Measurements from ENCODE around the gene MECR.

The MECR gene

DNA sequence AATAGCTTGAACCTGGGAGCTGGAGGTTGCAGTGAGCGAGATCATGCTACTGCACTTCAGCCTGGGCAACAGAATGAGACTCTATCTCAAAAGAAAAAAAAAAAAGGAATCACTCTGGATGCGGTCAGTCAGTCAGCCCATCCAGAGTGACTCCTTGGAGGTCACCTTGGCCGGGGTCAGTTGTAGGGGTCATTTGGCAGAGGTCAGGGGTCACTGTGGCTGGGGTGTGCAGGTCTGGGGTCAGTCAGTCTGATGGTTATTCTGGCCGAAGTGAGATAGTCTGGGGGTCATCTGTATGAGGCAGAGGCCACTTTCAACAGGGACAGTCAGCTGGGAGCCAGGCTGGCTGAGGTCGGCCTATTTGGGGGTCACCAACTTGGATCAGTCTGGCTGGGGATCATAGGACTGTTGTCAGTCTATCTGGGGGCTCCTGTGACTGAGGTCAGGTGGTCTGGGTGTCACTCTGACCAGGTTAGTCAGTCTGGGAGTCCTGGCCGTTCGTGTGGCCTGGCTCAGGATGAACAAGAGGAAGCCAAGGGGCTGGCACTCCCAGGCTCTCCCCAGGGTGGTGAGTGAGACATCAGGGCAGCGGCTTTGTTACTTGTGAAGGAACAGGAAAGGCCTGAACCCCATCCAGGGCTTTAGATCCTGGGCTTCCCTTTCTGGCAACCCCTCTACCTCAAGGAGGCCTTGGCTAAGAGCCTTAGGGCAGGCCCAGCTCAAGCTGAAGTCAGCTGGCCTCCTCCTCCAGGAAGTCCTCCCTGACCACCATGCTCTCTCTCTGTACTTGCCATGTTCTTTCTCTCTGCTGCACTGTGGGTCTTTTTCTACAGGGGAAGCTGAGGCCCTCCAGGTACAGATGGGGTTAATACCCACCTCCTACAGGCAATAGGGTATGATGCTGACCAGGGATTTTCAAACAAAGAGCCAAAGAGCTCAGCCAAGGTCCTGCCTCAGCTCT, 20.7 kb upstream of the MECR start:
- Histone ChIP-seq H2AFZ (ENCODE audit: low read length) (no peak overlapping the region), H3K36me3 (replicated peaks; ENCODE audit: insufficient read depth, low read length) (no peaks in the 10 kb centered on the region), H3K9me2 (replicated peaks; ENCODE audit: insufficient read depth, low read length) (no peaks in the 10 kb centered on the region), H3K4me3 (ENCODE audit: low read length) (no peak overlapping the region), H3K9ac (ENCODE audit: low read length) (no peak overlapping the region), H3K9me3 (replicated peaks; ENCODE audit: insufficient read depth, low read length) (no peaks in the 10 kb centered on the region), H3K27me3 (replicated peaks; ENCODE audit: insufficient read depth, low read length) (peaks cover 83% of the 10 kb centered on the region), H3K4me1 (ENCODE audit: low read length) (no peaks in the 10 kb centered on the region), H4K20me1 (ENCODE audit: insufficient read depth, low read length) (no peaks in the 10 kb centered on the region), H3K27ac (ENCODE audit: low read length) (no peak overlapping the region), H3F3A (ENCODE audit: insufficient read depth, low read length) (no peaks in the 10 kb centered on the region), H3K4me2 (ENCODE audit: low read depth, low read length) (no peak overlapping the region), H3K79me2 (ENCODE audit: low read length) (no peaks in the 10 kb centered on the region)
- TF ChIP-seq, protein P1, sequence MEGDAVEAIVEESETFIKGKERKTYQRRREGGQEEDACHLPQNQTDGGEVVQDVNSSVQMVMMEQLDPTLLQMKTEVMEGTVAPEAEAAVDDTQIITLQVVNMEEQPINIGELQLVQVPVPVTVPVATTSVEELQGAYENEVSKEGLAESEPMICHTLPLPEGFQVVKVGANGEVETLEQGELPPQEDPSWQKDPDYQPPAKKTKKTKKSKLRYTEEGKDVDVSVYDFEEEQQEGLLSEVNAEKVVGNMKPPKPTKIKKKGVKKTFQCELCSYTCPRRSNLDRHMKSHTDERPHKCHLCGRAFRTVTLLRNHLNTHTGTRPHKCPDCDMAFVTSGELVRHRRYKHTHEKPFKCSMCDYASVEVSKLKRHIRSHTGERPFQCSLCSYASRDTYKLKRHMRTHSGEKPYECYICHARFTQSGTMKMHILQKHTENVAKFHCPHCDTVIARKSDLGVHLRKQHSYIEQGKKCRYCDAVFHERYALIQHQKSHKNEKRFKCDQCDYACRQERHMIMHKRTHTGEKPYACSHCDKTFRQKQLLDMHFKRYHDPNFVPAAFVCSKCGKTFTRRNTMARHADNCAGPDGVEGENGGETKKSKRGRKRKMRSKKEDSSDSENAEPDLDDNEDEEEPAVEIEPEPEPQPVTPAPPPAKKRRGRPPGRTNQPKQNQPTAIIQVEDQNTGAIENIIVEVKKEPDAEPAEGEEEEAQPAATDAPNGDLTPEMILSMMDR (IDR thresholded peaks at IDR 0.05; ENCODE audit: low read length): no peak
- TF ChIP-seq EZH2phosphoT487 (IDR thresholded peaks at IDR 0.05; ENCODE audit: low read length) (no peak), EZH2 (optimal IDR thresholded peaks at IDR 0.05; ENCODE audit: low read depth, low read length) (no peak)
- DNase-seq: no peak

DNA sequence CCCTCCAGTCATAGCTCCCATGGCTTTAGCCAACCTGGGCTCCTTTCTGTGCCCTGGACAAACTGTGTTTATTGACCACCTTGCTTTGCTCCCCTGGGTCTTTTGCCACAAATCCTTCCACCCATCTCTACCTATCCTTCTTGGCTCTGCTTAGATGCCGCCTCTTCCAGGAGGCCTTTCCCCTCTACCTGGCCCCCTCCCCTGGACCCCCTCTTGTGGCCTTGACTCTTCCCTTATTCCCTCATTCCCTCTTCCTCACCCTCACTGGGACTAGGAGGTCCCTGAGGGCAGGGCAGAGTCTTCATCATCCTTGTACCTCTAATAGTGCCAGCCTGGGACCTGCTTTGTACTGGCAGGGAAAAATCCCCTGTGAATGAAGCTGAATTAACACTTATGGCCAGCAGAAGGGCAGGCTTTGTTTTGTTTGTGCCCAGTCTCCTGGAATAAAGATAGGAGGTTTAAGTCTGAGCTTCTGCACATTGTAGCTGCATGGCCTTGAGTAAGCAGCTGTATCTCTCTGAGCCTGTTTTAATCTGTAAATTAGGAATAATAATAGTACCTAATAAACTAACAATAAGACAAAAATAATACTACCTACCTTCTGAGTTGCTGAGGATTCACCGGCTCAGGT, 19.3 kb upstream of the MECR start:
- no peaks in the 10 kb centered on the region for H3K36me3 ChIP-seq (replicated peaks; ENCODE audit: insufficient read depth, low read length)
- no peak overlapping the region for H3K27ac ChIP-seq (ENCODE audit: low read length)
- H3K9ac ChIP-seq (ENCODE audit: low read length): no peak overlapping the region
- H3K27me3 ChIP-seq (replicated peaks; ENCODE audit: insufficient read depth, low read length): peaks cover 83% of the 10 kb centered on the region
- H2AFZ ChIP-seq (ENCODE audit: low read length): no peak overlapping the region
- no peaks in the 10 kb centered on the region for H3K79me2 ChIP-seq (ENCODE audit: low read length)
- DNase-seq: no peak
- no peaks in the 10 kb centered on the region for H3K4me1 ChIP-seq (ENCODE audit: low read length)
- H3F3A ChIP-seq (ENCODE audit: insufficient read depth, low read length): no peaks in the 10 kb centered on the region
- no peaks in the 10 kb centered on the region for H3K9me3 ChIP-seq (replicated peaks; ENCODE audit: insufficient read depth, low read length)
- TF ChIP-seq EZH2phosphoT487 (IDR thresholded peaks at IDR 0.05; ENCODE audit: low read length) (no peak), EZH2 (optimal IDR thresholded peaks at IDR 0.05; ENCODE audit: low read depth, low read length) (no peak)
- no peaks in the 10 kb centered on the region for H3K9me2 ChIP-seq (replicated peaks; ENCODE audit: insufficient read depth, low read length)
- H3K4me3 ChIP-seq (ENCODE audit: low read length): no peak overlapping the region
- no peaks in the 10 kb centered on the region for H4K20me1 ChIP-seq (ENCODE audit: insufficient read depth, low read length)
- no peak overlapping the region for H3K4me2 ChIP-seq (ENCODE audit: low read depth, low read length)

DNA sequence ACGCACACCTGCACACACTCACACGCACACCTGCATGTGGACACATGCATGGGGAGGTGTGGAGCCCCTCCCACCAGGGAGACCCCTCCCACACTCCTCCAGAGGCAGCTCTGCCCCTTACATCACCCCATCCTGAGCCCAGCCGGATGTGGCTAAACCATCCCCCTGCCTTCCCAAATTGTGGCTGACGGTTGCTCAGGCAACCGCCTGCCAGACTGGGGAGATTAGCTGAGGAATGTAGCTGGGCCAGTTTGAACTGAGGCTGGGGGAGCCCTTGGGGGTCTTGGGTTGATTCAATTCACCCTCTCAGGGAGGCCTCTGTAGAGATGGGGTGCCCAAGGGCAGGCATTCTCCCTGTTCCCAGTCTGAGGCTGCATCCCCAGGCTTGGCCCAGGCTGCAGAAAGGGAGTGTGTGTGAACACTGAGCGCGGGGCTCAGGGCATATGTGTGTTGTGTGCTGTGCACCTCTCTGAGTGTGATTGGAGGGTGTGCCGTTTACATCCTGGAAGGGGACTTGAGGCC, 18.5 kb upstream of the MECR start:
- DNase-seq: no peak
- peaks cover 84% of the 10 kb centered on the region for H3K27me3 ChIP-seq (replicated peaks; ENCODE audit: insufficient read depth, low read length)
- H3K4me2 ChIP-seq (ENCODE audit: low read depth, low read length): no peak overlapping the region
- H4K20me1 ChIP-seq (ENCODE audit: insufficient read depth, low read length): no peaks in the 10 kb centered on the region
- no peaks in the 10 kb centered on the region for H3K9me3 ChIP-seq (replicated peaks; ENCODE audit: insufficient read depth, low read length)
- no peak overlapping the region for H3K4me3 ChIP-seq (ENCODE audit: low read length)
- H3K79me2 ChIP-seq (ENCODE audit: low read length): no peaks in the 10 kb centered on the region
- H3K4me1 ChIP-seq (ENCODE audit: low read length): no peaks in the 10 kb centered on the region
- H3K9ac ChIP-seq (ENCODE audit: low read length): no peak overlapping the region
- no peaks in the 10 kb centered on the region for H3K9me2 ChIP-seq (replicated peaks; ENCODE audit: insufficient read depth, low read length)
- H2AFZ ChIP-seq (ENCODE audit: low read length): no peak overlapping the region
- TF ChIP-seq EZH2phosphoT487 (IDR thresholded peaks at IDR 0.05; ENCODE audit: low read length): no peak
- no peak for TF ChIP-seq EZH2 (optimal IDR thresholded peaks at IDR 0.05; ENCODE audit: low read depth, low read length)
- TF ChIP-seq, protein P1 (IDR thresholded peaks at IDR 0.05; ENCODE audit: low read length): no peak
- H3K36me3 ChIP-seq (replicated peaks; ENCODE audit: insufficient read depth, low read length): no peaks in the 10 kb centered on the region
- H3F3A ChIP-seq (ENCODE audit: insufficient read depth, low read length): no peaks in the 10 kb centered on the region
- no peak overlapping the region for H3K27ac ChIP-seq (ENCODE audit: low read length)
